OCI-LY7 (cell line): ENCODE measurements around the gene RPL13.

Experiments
- CTCF ChIP-seq: fragments of 200-600 bp; sonication (generic); conservative IDR thresholded peaks from 2 replicates; pipeline ENCODE4 v1.5.1; 2014; ENCODE audit warnings: mild to moderate bottlenecking, antibody characterized with exemption, low read length, moderate library complexity, mixed read lengths
- EZH2phosphoT487 ChIP-seq: fragments of 200-600 bp; sonication (generic); IDR thresholded peaks from 2 replicates; pipeline ENCODE4 v1.6.1; 2018; ENCODE audit warnings: low read depth, borderline replicate concordance, mild to moderate bottlenecking, mixed run types, antibody characterized with exemption, low read length, moderate library complexity, mixed read lengths

- TF ChIP-seq CTCF (no peak), EZH2phosphoT487 (no peak)
Observed at GRCh38 chr16:89586853-89587252, 26.4 kb downstream of the RPL13 start.
